Activated naive CD4-positive, alpha-beta T cell treated with anti-CD3 and anti-CD28 coated beads, Interleukin-2, amount 50 U/mL, for 24 hours (primary cell): ENCODE measurements around the gene MAGI1.

Source experiments
- H3K27ac Mint-ChIP-seq: one replicate; pipeline ENCODE4 v1.8.0; 2021; ENCODE audit warnings: mild to moderate bottlenecking, mixed read lengths
- H3K27me3 Mint-ChIP-seq: one replicate; pipeline ENCODE4 v1.8.0; 2021; ENCODE audit warnings: mixed read lengths
- H3K36me3 Mint-ChIP-seq: one replicate; pipeline ENCODE4 v1.8.0; 2021; ENCODE audit warnings: mixed read lengths
- H3K4me1 Mint-ChIP-seq: one replicate; pipeline ENCODE4 v1.8.0; 2021; ENCODE audit warnings: mixed read lengths
- H3K4me3 Mint-ChIP-seq: one replicate; pipeline ENCODE4 v1.8.0; 2021; ENCODE audit warnings: mild to moderate bottlenecking, mixed read lengths
- H3K9me3 Mint-ChIP-seq: one replicate; pipeline ENCODE4 v1.8.0; 2021; ENCODE audit warnings: mixed read lengths

Gene MAGI1

DNA sequence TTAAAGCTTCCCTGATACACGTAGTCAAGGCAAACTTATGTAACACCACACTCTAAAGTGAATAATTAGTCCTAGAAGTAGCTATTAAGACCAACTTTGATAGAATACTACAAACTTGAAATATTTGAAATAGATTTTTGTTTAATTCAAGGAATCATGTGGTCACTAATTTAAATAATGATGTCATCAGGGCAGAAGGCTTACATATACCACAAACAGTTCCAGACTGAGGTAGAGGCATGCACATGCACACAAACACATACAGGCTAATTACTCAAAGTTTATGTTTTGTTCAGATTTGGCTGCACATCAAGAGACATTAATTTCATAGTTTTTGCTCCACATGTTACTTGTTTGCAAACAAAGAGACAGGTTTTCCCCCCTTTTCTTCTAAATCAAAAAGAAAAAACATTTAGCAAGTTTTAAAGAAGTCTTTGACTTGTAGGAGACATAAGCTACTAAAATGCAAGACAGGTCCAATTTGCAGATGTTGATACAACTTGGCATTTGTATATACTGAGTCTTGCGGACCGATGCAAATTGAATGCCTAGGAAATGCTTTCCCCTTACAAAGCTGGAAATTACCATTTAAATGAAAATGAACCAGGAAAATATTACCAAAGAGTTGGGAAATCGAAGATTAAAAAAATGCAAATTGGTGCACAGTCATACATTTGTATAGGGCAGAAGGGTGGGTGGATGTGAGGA lies 594.8 kb downstream of the MAGI1 start:
- Mint-ChIP-seq H3K4me3 (no peak overlapping the region), H3K27ac (no peak overlapping the region), H3K36me3 (no peaks in the 10 kb centered on the region), H3K4me1 (no peaks in the 10 kb centered on the region), H3K27me3 (no peaks in the 10 kb centered on the region), H3K9me3 (no peaks in the 10 kb centered on the region)

DNA sequence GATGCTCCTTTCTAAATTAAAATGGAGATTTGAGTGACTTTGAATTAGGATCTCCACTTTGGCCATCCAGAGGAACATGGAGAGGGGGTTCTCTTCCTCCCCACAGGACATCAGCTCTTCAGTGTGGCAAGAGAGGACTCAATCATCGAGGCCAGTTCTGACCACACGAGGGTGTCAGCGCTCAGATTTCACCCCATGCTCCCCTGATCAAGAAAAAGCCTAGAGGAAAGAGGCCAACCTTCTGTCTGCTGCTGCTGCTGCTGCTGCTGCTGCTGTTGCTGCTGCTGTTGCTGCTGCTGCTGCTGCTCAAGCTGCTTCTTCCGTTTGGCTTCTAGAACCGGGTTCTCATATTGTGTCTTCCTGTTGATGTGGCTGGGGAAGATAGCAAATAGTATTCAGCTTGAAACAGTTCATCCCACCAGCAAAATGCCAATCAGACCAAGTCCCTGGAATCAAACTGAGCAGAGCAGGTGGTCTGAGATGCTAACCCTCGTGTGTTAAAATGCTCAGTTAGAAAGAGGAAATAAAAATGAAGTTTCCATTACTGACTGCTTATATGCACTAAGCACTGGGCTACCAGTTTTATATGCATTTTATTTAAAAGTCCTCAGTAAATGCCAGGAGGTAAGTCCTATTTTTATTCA lies 599.0 kb downstream of the MAGI1 start:
- H3K9me3 Mint-ChIP-seq, result peaks cover 9% of the 10 kb centered on the region
- no peaks in the 10 kb centered on the region for H3K36me3 Mint-ChIP-seq
- H3K4me3 Mint-ChIP-seq, result no peak overlapping the region
- H3K4me1 Mint-ChIP-seq, result no peaks in the 10 kb centered on the region
- no peak overlapping the region for H3K27ac Mint-ChIP-seq
- no peaks in the 10 kb centered on the region for H3K27me3 Mint-ChIP-seq

DNA sequence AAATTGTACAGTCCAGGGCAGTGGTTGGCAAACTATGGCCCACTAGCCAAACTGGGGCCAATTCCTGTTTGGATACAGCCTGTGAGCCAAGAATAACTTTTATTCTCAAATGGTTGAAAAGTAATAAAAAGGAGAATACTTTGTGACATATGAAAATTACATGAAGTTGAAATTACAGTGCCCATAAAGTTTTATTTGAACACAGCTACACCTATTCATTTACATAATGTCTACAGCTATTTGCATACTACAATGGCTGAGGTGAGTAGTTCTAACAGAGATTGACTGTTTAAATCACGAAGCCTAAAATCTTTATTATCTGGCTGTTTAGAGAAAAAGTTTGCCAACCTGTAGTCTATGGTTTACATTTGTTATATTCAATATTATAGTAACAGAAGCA lies 600.1 kb downstream of the MAGI1 start:
- Mint-ChIP-seq H3K9me3 (peaks cover 10% of the 10 kb centered on the region), H3K36me3 (no peaks in the 10 kb centered on the region), H3K27me3 (no peaks in the 10 kb centered on the region), H3K27ac (no peak overlapping the region), H3K4me1 (no peaks in the 10 kb centered on the region), H3K4me3 (no peak overlapping the region)

DNA sequence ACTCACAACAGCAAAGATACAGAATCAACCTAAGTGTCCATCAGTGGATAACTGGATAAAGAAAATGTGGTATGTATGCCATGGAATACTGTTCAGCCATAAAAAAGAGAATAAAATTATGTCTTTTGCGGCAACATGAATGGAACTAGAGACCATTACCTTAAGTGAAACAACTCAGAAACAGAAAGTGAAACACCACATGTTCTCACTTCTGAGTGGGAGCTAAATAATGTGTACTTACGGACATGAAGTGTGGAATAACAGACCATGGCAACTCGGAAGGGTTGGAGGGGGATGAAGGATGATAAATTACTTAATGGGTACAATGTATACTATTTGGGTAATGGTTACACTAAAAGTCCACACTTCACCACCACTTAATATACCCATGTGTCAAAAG lies 600.6 kb downstream of the MAGI1 start:
- Mint-ChIP-seq H3K27ac (no peak overlapping the region), H3K4me1 (no peaks in the 10 kb centered on the region), H3K36me3 (no peaks in the 10 kb centered on the region), H3K27me3 (no peaks in the 10 kb centered on the region), H3K4me3 (no peak overlapping the region), H3K9me3 (peaks cover 10% of the 10 kb centered on the region)

DNA sequence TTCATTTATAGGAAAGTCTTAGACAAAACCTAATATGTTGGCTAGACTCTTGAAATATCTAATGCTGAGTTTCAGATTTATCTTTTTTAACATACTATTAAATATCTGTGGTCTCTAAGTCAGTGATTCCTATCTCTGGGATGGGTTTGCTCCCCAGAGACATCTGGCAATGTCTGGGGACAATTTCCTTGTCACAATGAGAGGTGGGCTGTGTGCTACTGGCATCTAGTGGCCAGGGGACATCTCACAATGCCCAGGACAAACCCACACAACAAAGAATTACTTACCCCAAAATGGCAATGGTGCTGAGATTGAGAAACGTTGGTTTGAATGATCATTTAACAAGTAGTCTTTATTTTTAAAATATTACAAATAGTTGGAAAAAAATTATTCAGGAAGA lies 602.1 kb downstream of the MAGI1 start:
- Mint-ChIP-seq H3K27me3 (no peaks in the 10 kb centered on the region), H3K36me3 (no peaks in the 10 kb centered on the region), H3K4me3 (no peak overlapping the region), H3K9me3 (peaks cover 10% of the 10 kb centered on the region), H3K4me1 (no peaks in the 10 kb centered on the region), H3K27ac (no peak overlapping the region)

DNA sequence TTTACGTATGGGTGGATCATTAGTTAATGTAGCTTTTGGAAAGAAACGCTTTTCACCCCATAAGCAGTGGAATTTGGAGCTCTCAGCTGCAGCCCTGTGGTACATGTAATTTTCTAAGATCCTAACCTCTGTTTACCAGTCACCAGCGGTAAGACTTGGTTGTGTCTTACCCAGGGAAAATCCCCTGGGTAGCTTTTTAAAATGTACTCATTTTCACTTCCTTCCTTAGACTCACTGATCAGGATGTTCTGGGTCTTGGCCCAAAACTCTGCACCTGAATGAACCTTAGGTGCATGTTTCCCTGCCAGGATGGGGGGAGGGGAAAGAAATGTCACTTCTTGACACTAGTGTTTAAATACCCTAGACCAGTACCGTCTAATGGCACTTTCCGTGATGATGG lies 605.2 kb downstream of the MAGI1 start:
- H3K4me3 Mint-ChIP-seq, result no peak overlapping the region
- peaks cover 10% of the 10 kb centered on the region for H3K9me3 Mint-ChIP-seq
- H3K36me3 Mint-ChIP-seq, result no peaks in the 10 kb centered on the region
- no peaks in the 10 kb centered on the region for H3K4me1 Mint-ChIP-seq
- H3K27me3 Mint-ChIP-seq, result no peaks in the 10 kb centered on the region
- H3K27ac Mint-ChIP-seq, result no peak overlapping the region

DNA sequence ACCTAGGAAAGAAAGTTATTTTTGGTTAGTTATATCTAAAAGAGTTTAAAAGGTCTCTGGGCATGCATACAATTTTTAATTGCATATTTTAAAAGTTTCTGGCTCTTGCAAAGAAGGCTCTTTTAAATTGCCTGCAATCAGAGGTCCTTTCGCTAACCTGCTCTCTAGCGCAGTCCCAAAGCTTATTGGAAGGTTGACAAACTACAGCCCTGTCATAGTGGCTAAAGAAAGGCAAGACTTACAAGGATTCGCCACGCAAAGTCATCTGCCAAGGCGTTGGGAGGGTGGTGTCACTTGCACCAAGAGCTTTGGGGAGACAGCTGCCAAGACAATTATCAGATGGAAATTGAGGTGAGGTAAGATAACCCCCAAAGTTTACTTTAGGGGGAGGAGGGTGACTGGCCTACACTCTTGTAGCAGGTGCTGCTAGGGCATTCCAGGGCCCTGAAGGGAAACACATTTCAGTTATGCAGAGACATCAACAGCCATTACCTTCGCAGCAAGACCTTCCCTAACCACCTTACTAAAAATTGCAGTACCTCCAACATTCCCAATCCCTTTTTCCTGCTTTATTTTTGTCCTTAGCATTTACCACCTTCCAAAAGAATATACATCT lies 606.2 kb downstream of the MAGI1 start:
- H3K27me3 Mint-ChIP-seq, result no peaks in the 10 kb centered on the region
- no peak overlapping the region for H3K4me3 Mint-ChIP-seq
- peaks cover 10% of the 10 kb centered on the region for H3K9me3 Mint-ChIP-seq
- H3K36me3 Mint-ChIP-seq, result no peaks in the 10 kb centered on the region
- no peaks in the 10 kb centered on the region for H3K4me1 Mint-ChIP-seq
- no peak overlapping the region for H3K27ac Mint-ChIP-seq

DNA sequence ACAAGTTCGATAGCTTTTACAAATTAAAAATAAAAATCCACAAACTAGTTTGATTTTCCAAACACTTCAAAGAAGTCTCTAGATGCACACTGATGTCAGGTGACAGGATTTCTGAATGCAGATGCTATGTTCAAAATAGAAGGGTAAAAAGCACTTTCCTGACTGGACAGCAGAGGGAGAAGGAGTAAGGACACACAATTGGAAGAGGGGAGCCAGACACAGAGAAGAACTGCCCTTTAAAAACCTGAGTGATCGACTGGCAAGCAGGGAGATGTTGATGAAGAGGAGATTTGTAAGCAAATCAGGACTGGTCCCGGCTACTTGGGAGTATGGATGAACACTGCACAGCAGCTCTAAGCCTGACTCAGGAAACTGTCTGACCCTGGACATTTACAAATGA lies 612.8 kb downstream of the MAGI1 start:
- Mint-ChIP-seq H3K36me3 (no peaks in the 10 kb centered on the region), H3K4me1 (no peaks in the 10 kb centered on the region), H3K27me3 (no peaks in the 10 kb centered on the region), H3K9me3 (no peaks in the 10 kb centered on the region), H3K27ac (no peak overlapping the region), H3K4me3 (no peak overlapping the region)

DNA sequence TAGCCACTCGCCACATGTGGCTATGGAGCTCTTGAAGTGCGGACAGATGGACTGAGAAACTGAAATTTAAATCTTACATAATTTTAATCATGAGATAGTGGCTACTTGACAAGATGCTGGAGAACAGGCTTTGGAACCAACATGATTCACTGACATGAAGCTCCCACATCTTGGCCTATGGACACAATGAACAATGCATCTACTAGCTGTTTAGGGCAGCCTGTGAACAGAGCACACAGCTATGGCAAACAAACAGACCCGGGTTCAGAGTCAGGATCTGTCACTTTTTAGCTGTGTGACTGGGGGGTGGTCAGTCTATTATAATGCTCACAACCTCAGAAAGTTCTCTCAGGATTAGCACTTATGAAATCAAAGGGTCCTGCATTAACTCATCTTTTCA lies 616.6 kb downstream of the MAGI1 start:
- Mint-ChIP-seq H3K27ac (no peak overlapping the region), H3K4me3 (no peak overlapping the region), H3K4me1 (no peaks in the 10 kb centered on the region), H3K27me3 (peaks cover 2% of the 10 kb centered on the region), H3K9me3 (no peaks in the 10 kb centered on the region), H3K36me3 (no peaks in the 10 kb centered on the region)

DNA sequence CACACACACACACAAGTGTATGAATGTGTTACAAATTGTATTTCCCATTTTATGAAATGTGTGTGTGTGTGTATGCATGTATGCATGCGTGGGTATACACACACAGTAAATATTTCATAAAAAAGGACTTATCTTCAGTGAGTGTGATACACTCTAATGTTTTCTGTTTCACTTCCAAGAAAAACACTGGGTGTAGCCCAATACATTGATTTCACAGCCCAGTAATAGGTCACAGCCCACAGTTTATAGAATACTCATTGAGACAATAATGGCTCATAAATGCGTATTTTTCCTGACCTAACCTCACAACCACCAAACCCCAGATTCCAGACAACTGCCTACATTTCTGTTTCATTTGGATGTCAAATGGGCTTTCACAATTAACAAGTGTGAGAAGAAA lies 619.5 kb downstream of the MAGI1 start:
- H3K4me3 Mint-ChIP-seq, result no peak overlapping the region
- H3K4me1 Mint-ChIP-seq, result no peaks in the 10 kb centered on the region
- no peak overlapping the region for H3K27ac Mint-ChIP-seq
- no peaks in the 10 kb centered on the region for H3K9me3 Mint-ChIP-seq
- H3K36me3 Mint-ChIP-seq, result no peaks in the 10 kb centered on the region
- H3K27me3 Mint-ChIP-seq, result peaks cover 2% of the 10 kb centered on the region

DNA sequence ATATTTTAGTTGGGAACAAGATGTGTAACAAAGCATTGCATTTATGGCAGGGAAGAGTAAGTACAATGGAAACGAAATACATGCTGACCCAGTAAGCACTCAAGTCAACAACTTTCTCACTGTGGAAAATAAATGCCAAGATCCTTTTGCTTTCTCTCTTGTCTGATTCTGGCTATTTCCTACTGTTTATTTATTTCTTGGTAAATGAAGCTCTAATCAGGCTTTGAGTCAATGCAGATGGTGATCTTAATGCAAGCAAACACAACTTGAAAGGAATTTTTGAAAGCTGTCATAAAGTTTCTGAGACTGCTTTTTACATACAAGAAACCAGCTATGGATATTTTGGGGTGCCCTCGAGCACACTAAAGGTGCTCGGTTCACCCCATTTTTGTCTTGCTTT lies 624.8 kb downstream of the MAGI1 start:
- no peaks in the 10 kb centered on the region for H3K36me3 Mint-ChIP-seq
- H3K4me1 Mint-ChIP-seq, result no peaks in the 10 kb centered on the region
- peaks cover 2% of the 10 kb centered on the region for H3K27me3 Mint-ChIP-seq
- H3K27ac Mint-ChIP-seq, result no peak overlapping the region
- H3K9me3 Mint-ChIP-seq, result no peaks in the 10 kb centered on the region
- no peak overlapping the region for H3K4me3 Mint-ChIP-seq

DNA sequence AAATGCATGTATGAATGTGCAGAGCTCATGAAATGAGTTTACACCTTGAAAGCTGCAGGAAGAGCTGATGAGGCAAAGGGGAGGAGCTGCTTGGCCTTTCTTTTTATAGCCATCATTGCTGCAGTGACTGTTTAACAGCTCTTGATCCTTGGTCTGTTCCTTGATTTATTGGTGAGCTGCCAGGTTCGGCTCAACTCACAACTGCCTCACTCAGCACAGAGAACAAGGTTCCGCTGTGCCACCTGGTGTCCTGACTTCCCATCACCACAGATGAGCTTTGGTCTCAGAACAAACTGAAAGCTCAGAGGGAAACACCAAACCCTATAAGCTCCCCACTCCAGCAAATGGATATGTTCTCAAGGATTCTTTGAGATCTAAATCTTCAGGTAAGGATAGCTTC lies 626.1 kb downstream of the MAGI1 start:
- Mint-ChIP-seq H3K36me3 (no peaks in the 10 kb centered on the region), H3K4me3 (no peak overlapping the region), H3K27ac (no peak overlapping the region), H3K4me1 (no peaks in the 10 kb centered on the region), H3K27me3 (no peaks in the 10 kb centered on the region), H3K9me3 (no peaks in the 10 kb centered on the region)

DNA sequence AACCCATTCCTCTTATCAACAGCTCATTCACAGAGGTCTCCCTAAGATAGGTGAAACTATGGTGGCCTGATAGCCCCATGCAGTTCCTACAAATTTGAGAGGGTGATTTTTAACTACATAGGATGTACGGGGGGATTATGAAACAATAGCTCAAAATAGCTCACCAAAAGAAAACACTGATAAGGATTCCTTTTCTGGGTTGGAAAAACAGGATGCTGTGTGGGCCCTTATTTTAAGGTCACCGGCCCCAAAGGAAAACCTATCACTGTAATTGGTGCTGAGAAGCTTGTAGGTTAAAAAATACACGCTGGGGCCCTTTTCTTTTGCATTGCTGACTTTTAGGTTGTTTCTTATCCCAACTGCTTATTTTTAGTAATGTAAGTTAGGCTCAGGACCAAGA lies 627.4 kb downstream of the MAGI1 start:
- Mint-ChIP-seq H3K9me3 (no peaks in the 10 kb centered on the region), H3K27me3 (no peaks in the 10 kb centered on the region), H3K4me1 (no peaks in the 10 kb centered on the region), H3K36me3 (no peaks in the 10 kb centered on the region), H3K27ac (no peak overlapping the region), H3K4me3 (no peak overlapping the region)

DNA sequence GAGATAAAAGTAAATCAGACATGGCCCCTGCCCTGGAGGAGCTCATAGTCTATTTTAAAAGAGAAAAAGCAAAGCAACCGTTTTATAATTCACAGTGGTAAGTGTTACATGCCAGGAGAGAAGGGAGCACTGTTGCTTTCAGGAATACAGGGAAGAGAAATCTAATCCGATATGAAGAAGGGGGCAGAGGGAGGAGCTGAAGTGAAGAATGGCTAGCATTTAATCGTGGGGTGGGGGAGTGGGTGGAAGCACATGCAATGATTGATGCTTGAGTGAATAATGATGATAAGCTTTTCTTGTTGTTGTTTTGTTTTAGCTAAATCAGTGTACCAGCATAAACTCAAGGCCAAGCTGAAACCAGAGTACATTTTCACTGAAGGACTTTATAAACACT lies 629.5 kb downstream of the MAGI1 start:
- Mint-ChIP-seq H3K4me1 (no peaks in the 10 kb centered on the region), H3K27me3 (no peaks in the 10 kb centered on the region), H3K36me3 (no peaks in the 10 kb centered on the region), H3K27ac (no peak overlapping the region), H3K9me3 (no peaks in the 10 kb centered on the region), H3K4me3 (no peak overlapping the region)

DNA sequence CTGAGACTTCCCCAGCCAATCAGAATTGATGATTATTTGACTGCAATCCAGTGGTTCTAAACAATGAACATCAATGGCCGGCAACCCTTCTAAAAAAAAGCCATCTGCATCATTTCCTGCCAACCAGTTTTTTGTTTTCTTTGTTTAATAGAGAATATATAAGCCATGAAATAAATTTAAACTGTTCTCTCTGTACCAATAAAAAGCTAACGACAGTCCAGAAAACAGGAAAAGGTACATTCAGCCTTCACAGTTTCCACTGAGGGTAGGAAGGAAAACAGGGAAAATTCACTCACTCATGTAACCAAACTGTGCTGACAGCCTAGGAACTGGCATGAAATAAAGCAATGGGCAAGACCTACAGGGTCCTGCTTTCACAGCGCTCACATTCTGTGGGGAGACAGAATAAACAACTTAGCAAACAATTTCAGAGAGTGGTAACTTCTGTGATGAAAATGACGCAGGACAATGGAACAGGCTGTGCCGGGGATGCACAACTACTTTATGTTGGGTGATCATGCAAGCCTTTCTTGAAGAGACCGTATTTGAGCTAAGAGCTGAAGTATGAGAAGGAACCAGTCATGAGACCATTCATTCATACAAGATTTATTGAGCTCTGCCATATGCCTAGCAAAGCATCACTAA lies 630.1 kb downstream of the MAGI1 start:
- no peaks in the 10 kb centered on the region for H3K36me3 Mint-ChIP-seq
- no peak overlapping the region for H3K27ac Mint-ChIP-seq
- H3K4me3 Mint-ChIP-seq, result no peak overlapping the region
- H3K9me3 Mint-ChIP-seq, result no peaks in the 10 kb centered on the region
- no peaks in the 10 kb centered on the region for H3K4me1 Mint-ChIP-seq
- no peaks in the 10 kb centered on the region for H3K27me3 Mint-ChIP-seq

DNA sequence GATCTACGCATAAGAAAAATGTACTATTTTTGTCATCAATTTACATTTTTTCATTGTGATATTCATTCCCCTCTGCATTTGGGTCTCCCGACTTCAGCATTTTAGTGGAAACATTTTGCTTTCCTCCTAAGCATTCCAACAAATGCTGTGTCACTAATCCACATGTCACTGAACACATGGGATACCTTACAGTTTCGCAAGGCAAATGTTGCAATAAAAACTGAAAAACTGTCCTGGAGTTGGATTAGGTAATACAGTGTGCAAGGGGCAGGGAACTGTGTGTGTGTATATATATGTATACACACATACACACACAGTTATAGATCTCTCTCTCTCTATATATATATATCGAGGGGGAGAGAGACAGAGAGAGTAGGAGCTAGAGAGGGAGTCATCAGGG lies 632.2 kb downstream of the MAGI1 start:
- no peaks in the 10 kb centered on the region for H3K9me3 Mint-ChIP-seq
- H3K36me3 Mint-ChIP-seq, result no peaks in the 10 kb centered on the region
- H3K4me3 Mint-ChIP-seq, result no peak overlapping the region
- H3K4me1 Mint-ChIP-seq, result no peaks in the 10 kb centered on the region
- no peak overlapping the region for H3K27ac Mint-ChIP-seq
- no peaks in the 10 kb centered on the region for H3K27me3 Mint-ChIP-seq
